ENCODE results near the gene ZNF512B. TPM values are rescaled to one million over a fixed set of nuclear protein-coding genes. Genes with fewer than 3 reads are reported as not detected.

The ZNF512B gene
- total and polyA plus RNA-seq, 2 experiments from 2014 or later: 6.1 to 28.8 TPM

DNA sequence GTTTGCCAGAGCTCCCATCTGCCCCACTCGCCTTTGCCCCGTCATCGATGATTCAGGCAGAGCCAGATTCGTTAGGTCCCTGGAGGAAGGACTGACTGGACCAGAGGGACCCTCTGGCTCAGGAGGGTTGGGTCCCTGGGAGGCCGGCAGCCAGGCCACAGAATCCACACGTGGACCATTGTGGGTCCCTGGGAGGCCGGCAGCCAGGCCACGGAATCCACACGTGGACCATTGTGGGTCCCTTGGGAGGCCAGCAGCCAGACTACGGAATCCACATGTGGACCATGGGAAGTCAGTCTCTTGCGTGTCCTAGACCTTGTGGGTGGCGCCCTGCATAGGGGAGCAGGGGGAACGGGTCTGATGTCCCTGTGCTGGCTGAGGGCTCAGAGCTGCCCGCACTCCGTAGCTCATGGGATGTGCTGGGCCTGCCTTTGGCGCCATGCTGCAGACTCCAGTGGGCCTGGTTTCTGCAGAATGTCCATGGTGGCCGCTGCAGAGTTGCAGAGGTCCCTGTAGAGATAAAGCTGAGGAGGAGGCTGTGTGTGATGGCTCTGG lies 37.0 kb downstream of the ZNF512B start:
- Histone ChIP-seq H3F3A (replicated peaks; ENCODE audit: low read depth) (peaks cover 8% of the 10 kb centered on the region; the same call in 1 of the 2 replicates), H3K79me2 (replicated peaks; ENCODE audit: insufficient read depth) (no peaks in the 10 kb centered on the region), H3K4me2 (no peak overlapping the region), H3K4me1 (ENCODE audit: insufficient read depth) (no peaks in the 10 kb centered on the region), H3K27me3 (ENCODE audit: insufficient read depth) (no peaks in the 10 kb centered on the region), H2AFZ (no peak overlapping the region), H3K4me3 (no peak overlapping the region), H4K20me1 (replicated peaks; ENCODE audit: insufficient read depth) (no peaks in the 10 kb centered on the region; the same call in 1 of the 2 replicates), H3K36me3 (ENCODE audit: insufficient read depth) (peaks cover 4% of the 10 kb centered on the region; the same call in 1 of the 2 replicates), H3K9me2 (ENCODE audit: insufficient read depth) (no peaks in the 10 kb centered on the region), H3K27ac (ENCODE audit: low read depth) (no peak overlapping the region)
- Mint-ChIP-seq H3K9me3 (no peaks in the 10 kb centered on the region; the same call in 2 of the 3 replicates), H3K27me3 (ENCODE audit: insufficient read depth, low read depth, poor library complexity) (peaks cover 2% of the 10 kb centered on the region), H3K36me3 (ENCODE audit: low read depth) (peaks cover 50% of the 10 kb centered on the region), H3K4me1 (peaks cover under 1% of the 10 kb centered on the region; the same call in 1 of the 3 replicates), H3K27ac (no peak overlapping the region), H3K4me3 (no peak overlapping the region)
- no peak for TF ChIP-seq ZNF331 (CRISPR knock-in tag; IDR thresholded peaks at IDR 0.05; ENCODE audit: low read depth)
- TF ChIP-seq EZH2 (IDR thresholded peaks at IDR 0.05; ENCODE audit: low read depth, unreplicated experiment): no peak
- TF ChIP-seq NANOG (IDR thresholded peaks at IDR 0.05; ENCODE audit: borderline replicate concordance): no peak
- TF ChIP-seq, protein P1, sequence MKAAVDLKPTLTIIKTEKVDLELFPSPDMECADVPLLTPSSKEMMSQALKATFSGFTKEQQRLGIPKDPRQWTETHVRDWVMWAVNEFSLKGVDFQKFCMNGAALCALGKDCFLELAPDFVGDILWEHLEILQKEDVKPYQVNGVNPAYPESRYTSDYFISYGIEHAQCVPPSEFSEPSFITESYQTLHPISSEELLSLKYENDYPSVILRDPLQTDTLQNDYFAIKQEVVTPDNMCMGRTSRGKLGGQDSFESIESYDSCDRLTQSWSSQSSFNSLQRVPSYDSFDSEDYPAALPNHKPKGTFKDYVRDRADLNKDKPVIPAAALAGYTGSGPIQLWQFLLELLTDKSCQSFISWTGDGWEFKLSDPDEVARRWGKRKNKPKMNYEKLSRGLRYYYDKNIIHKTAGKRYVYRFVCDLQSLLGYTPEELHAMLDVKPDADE (IDR thresholded peaks at IDR 0.05): no peak
- no peak for DNase-seq (ENCODE audit: low spot score)
- ATAC-seq: no peak

GRCh38 chr20:63931735-63932134 lies 38.0 kb downstream of the ZNF512B start:
- Histone ChIP-seq H3K4me1 (ENCODE audit: insufficient read depth) (no peaks in the 10 kb centered on the region), H4K20me1 (replicated peaks; ENCODE audit: insufficient read depth) (no peaks in the 10 kb centered on the region; the same call in none of the 2 replicates), H3F3A (replicated peaks; ENCODE audit: low read depth) (peaks cover 5% of the 10 kb centered on the region; the same call in 1 of the 2 replicates), H3K27ac (ENCODE audit: low read depth) (no peak overlapping the region), H3K9me2 (ENCODE audit: insufficient read depth) (no peaks in the 10 kb centered on the region), H3K79me2 (replicated peaks; ENCODE audit: insufficient read depth) (peaks cover 3% of the 10 kb centered on the region; the same call in 1 of the 2 replicates), H3K27me3 (ENCODE audit: insufficient read depth) (no peaks in the 10 kb centered on the region), H3K36me3 (ENCODE audit: insufficient read depth) (peaks cover 4% of the 10 kb centered on the region; the same call in 1 of the 2 replicates), H2AFZ (no peak overlapping the region), H3K4me3 (no peak overlapping the region), H3K4me2 (no peak overlapping the region)
- TF ChIP-seq, protein P1 (IDR thresholded peaks at IDR 0.05): no peak
- TF ChIP-seq ZNF114 (CRISPR knock-in tag; IDR thresholded peaks at IDR 0.05) (no peak), ZNF462 (CRISPR knock-in tag; IDR thresholded peaks at IDR 0.05) (no peak)
- Mint-ChIP-seq H3K4me1 (no peaks in the 10 kb centered on the region; the same call in 2 of the 3 replicates), H3K27me3 (ENCODE audit: insufficient read depth, low read depth, poor library complexity) (peaks cover 2% of the 10 kb centered on the region), H3K27ac (no peak overlapping the region), H3K9me3 (no peaks in the 10 kb centered on the region; the same call in 2 of the 3 replicates), H3K4me3 (no peak overlapping the region), H3K36me3 (ENCODE audit: low read depth) (peaks cover 50% of the 10 kb centered on the region)
- DNase-seq (ENCODE audit: low spot score) (no peak), ATAC-seq (no peak)
